SIG-M5 treated with dmso at 0.1 percent for 504 hours (cell line): Measurements from ENCODE around the gene TEX2.

Experiments
- DNase-seq: peaks from one replicate; lab custom pipeline; 2025; ENCODE audit not compliant: unreplicated experiment; lab: John Stamatoyannopoulos, UW

The TEX2 gene

GRCh38 chr17:64263000-64263766, at the start of gene TEX2:
Gene TEX2, minus strand, starts transcription at chr17:64263260. Its CDS starts 49,043 bp downstream, at chr17:64214217.
- peak; percentile 96 for DNase-seq

DNA sequence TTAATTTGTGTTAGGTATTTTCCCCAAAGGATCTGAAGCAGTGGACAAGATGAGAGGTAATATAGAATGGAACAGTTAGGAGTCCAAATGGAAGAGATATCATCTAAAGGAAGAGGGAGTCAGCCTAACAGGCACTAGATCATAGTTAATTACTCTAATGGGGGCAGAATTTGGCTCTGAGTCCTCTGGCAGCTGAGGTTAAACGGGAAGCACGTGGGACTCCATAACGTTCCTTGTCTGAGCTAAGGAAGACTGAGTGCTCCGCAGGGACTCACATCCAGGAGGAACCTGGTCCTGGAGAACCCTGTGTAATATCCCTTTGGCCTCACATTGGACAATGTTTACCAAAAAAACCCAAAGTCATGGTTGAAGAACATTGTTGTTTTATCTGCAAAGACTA, 46.6 kb upstream of the TEX2 start:
- DNase-seq: no peak

DNA sequence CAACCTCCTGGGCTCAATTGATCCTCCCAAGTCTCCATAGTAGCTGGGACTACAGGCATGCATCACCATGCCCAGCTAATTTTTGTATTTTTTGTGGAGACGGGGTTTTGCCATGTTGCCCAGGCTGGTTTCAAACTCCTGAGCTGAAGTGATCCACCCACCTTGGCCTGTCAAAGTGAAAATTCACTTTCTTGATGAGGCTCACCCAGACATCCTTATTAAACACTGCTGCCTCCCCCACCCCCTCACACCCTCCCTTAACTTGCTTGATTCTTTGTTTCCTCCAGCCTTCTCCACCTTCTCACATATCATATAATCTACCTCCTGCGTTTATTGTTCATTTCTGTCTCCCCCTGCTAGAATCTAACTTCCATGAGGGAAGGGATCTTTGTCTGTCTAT, 46.0 kb upstream of the TEX2 start:
- no peak for DNase-seq

DNA sequence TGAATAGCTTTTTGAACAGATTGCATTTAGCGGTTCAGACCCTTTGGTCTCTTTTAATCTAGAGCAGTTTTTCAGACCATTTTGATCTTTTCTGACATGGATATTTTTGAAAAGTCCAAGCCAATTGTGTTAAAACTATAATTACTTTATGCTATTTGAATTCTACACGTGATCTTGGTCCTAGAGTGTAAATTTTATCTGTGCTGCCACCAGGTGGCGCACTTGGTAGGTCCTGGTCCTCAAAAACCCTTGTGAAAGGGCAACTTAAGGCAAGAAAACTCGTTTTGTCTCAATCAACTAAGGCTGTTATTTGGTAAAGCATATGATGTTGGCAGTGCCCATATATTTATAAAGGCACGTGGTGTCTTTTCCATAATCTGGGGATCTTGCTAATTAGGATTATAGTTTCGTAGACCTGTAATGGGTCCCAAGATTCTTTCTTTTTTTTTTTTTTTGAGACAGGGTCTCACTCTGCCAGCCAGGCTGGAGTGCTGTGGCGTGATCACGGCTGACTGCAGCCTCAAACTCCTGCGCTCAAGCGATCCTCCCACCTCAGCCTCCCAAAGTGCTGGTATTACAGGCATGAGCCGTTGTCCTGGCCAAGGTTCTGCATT, 43.9 kb upstream of the TEX2 start:
- peak; percentile 77 for DNase-seq

DNA sequence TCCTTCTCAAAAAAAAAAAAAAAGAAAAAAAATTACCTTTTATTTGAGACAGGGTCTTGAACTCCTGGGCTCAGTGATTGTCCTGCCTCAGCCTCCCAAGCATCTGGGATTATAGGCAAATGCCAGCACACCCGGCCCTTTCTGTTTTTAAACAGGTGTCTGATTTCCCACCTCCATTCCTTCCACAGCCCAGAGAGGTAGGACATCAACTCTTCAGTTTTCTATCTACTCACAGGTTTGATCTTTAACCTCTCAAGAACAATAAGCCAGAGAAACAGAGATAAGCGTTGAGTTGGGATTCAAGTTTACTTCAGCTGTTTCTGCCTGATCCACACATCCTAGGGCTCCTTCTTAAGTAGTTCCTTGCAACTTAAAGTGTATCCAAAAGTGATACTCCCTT, 41.5 kb upstream of the TEX2 start:
- DNase-seq: no peak

- DNase-seq: no peak
These were observed 37.6 kb upstream of the TEX2 start for GRCh38 chr17:64300699-64300965.

DNA sequence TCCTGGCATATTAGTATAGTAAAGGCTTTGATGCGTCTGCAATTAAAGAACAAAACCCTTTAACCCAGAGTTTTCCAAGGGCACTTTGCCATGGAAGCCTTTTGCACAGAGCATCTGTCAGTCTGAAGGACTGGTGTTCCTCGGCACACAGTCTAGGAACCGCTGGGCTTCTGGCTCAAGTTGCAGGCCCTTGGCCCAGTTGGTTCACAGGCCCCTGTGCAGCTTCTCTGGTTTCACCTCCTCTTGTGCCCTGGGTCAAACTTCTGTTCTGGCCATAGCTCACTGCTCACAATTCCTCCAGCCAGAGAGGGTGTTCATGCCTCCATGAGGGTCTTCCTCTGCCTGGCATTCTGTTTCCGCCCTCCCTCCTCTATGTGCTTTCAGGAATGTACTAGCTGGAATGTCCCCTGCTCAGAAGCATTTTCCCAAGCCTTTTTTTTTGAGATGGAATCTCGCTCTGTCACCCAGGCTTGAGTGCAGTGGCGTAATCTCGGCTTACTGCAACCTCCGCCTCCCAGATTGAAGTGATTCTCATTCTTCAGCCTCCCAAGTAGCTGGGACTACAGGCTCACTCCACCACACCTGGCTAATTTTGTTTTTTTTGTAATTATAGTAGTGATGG, 34.5 kb upstream of the TEX2 start:
- no peak for DNase-seq

DNA sequence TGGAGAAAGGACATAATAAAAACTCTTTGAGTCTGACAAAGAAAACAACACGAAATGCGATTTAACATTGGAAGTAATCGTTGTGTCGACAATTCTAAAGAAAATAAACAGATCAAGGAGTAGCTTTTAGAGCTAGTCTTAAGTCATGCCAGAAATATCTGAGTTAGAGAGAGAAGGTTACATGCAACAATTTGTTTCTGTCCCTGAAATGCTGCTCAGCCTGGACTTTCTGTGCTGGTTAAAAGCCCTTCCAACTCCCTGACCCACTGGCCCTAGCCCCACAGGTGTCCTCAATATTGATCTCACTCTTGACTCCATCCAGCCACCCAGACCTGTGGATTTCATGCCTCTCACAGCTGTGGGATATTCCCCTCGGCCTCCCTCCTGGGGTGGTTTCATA, 33.2 kb upstream of the TEX2 start:
- no peak for DNase-seq

GRCh38 chr17:64295146-64295545, 32.1 kb upstream of the TEX2 start:
- DNase-seq: no peak

GRCh38 chr17:64291268-64291851, 28.3 kb upstream of the TEX2 start:
- DNase-seq: no peak

GRCh38 chr17:64289741-64290141, 26.7 kb upstream of the TEX2 start:
- DNase-seq: no peak

DNA sequence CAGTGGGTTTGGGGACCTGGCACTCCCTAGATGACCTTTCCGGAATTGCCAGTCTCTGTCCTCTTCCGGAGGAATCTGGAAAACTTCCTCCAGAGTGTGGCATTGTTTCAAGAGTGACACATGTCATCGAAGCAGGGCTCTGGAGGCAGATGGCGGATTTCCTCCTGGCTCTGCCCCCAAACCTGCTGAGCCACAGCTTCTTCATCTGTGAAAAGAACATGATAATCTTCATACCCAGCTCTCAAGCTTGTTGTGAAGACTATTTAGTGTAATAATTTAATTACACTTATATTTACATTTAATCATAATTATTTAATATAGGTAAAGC, 19.7 kb upstream of the TEX2 start:
- DNase-seq: no peak

- peak; percentile 84 for DNase-seq
These were observed 19.1 kb upstream of the TEX2 start for GRCh38 chr17:64281962-64282752.

DNA sequence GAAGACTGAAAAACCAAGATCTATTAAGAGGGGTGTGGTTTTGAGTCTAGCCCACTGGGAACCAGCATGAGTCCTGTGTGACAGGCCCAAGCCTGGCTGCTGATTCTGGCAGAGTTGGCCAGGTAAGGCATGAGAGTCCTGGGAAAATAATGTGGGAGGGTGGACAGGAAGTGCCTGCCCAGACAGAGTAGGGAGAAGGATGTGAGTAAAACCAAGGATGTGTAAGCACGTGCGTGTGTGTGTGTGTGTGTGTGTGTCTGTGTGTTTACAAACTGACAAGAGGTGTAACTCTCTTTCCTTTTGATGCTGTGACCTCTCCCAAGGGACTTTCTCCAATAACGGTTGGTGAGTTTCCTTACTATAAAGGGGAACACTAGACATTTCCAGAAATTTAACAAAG, 15.6 kb upstream of the TEX2 start:
- DNase-seq: no peak

DNA sequence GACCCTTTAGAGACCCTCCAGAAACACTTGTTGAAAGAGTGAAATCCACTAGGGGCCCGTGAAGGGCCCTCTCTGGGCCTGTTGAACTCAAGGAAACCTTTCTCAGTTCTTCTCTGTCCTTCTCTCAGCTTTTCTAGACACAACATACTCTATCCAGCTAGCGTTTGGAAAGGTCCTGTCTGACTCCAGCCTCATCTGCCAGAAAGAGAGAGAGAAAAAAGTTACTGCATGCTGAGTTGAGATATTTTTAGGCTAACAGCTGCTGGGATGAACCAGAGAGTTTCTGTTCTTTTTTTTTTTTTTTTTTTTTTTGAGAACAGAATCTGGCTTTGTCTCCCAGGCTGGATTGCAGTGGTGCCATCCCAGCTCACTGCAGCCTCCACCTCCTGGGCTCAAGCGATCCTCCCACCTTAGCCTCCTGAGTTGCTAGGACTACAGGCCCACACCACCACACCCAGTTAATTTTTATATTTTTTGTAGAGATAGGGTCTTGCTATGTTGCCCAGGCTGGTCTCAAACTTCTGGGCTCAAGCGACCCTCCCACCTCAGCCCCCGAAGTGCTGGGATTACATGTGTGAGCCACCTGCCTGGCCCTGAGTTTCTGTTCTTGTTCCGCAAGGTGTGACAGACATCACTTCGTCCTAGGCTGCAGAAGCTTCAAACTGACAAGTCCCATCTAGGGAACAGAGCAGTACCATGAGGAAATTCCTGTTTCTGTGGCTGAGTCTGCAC, 14.9 kb upstream of the TEX2 start:
- DNase-seq: peak; percentile 73

- no peak for DNase-seq
These were observed 14.0 kb upstream of the TEX2 start for GRCh38 chr17:64276961-64277505.

DNA sequence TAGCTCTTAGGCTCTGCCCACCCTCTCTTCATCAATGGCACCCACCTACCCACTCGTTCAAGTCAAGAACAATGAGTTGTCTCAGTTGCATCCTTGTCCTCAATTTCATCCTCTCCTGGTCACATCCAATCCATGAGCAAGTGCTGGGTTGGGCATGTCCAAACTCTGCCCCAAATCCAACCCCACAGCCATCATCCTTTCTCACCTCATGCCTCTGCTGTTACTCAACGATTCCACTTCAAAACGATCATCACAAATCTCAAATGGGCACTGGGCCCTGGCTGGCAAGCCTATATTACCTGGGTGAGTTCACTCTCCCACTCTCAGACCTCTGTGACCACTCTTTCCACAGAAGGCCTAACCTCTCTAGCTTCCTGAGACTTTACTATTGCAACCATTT, 12.0 kb upstream of the TEX2 start:
- no peak for DNase-seq

- DNase-seq: peak; percentile 31
These were observed 9.9 kb upstream of the TEX2 start for GRCh38 chr17:64273006-64273405.

DNA sequence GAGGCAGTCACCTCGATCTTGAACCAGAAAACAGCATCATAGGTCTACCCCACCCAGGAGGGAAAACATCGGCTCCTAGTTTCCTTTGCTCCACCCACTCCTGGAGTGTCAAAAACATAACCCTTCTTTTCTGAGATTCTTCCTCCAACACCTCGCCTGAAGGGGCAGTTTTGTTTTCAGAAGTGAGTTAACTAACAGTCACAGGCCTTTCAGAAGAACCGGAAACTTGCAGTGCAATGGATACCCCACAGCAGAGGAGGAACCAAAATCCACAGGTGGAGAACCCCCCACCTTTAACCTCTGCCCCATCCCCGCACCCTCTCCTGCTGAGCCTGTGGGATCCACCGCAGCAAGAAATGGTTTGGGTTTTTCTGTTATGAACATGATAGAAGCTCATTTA, 7.8 kb upstream of the TEX2 start:
- DNase-seq: no peak
